GM19238 (cell line): ENCODE data around the gene NNT.
"Not testable (repeated sequence)": the region's sequence is repeated elsewhere in the genome, so short reads cannot be mapped to it uniquely, and the experiment has no call there.

Experiments used
- DNase-seq: peaks from one replicate; pipeline ENCODE4 v3.0.0; 2011; ENCODE audit warnings: low spot score; ENCODE audit not compliant: insufficient read length

Gene NNT

GRCh38 chr5:43702293-43702692, 99.3 kb downstream of the NNT start:
- no peak for DNase-seq

- no peak for DNase-seq
Observed at GRCh38 chr5:43702815-43703214, 99.8 kb downstream of the NNT start.

GRCh38 chr5:43704243-43704642, 101.3 kb downstream of the NNT start:
- DNase-seq: no peak

GRCh38 chr5:43706576-43706975, 103.6 kb downstream of the NNT start:
- DNase-seq: not testable (repeated sequence)

- no peak for DNase-seq
Observed at GRCh38 chr5:43711496-43711895, 108.5 kb downstream of the NNT start.

- DNase-seq: no peak
Observed at GRCh38 chr5:43712081-43712480, 109.1 kb downstream of the NNT start.

GRCh38 chr5:43719783-43720182, 116.8 kb downstream of the NNT start:
- not testable (repeated sequence) for DNase-seq

GRCh38 chr5:43728581-43728980, 125.6 kb downstream of the NNT start:
- DNase-seq: no peak

GRCh38 chr5:43729846-43730478, 127.0 kb downstream of the NNT start:
- no peak for DNase-seq

GRCh38 chr5:43730832-43731342, 127.9 kb downstream of the NNT start:
- no peak for DNase-seq

- DNase-seq: no peak
Observed at GRCh38 chr5:43731573-43731972, 128.6 kb downstream of the NNT start.

GRCh38 chr5:43745923-43746548, 143.1 kb downstream of the NNT start:
- not testable (repeated sequence) for DNase-seq

GRCh38 chr5:43750809-43751208, 147.8 kb downstream of the NNT start:
- DNase-seq: no peak

GRCh38 chr5:43753069-43753468, 150.1 kb downstream of the NNT start:
- no peak for DNase-seq
